HEK293 (cell line): ENCODE results near the gene SLA2.
"Not testable (repeated sequence)": the region's sequence is repeated elsewhere in the genome, so short reads cannot be mapped to it uniquely, and the experiment has no call there.

ENCODE experiments used
- CTCF ChIA-PET: fragments of 350-600 bp; formaldehyde crosslinking; extraction: SDS; loops from one replicate; lab custom pipeline; 2021; ENCODE audit warnings: antibody characterized with exemption; lab: Yijun Ruan, JAX
- POLR2A ChIA-PET: fragments of 300-600 bp; formaldehyde crosslinking; extraction: SDS; loops from one replicate; lab custom pipeline; 2020; ENCODE audit warnings: antibody characterized with exemption, inconsistent platforms; lab: Yijun Ruan, JAX
- H3K27ac ChIP-seq: fragments of 200-500 bp; sonication (Bioruptor generic); 2 replicates; pipeline ENCODE4 v1.5.1; 2014; ENCODE audit warnings: low read depth, low read length, control low read depth, inconsistent platforms; ENCODE audit errors: extremely low read depth
- H3K36me3 ChIP-seq, 2 experiments: fragments of 200-500 bp in 1 of 2; sonication (Bioruptor generic) in 1 of 2; 1 replicate in 1 of 2; 2 replicates in 1 of 2; pipeline ENCODE4 v1.5.1; 2014 to 2017; ENCODE audit warnings: inconsistent platforms in 2 of 2, low read length in 2 of 2; ENCODE audit not compliant: control insufficient read depth in 2 of 2, insufficient read depth in 1 of 2
- H3K4me1 ChIP-seq: fragments of 200-500 bp; sonication (Bioruptor generic); 2 replicates; pipeline ENCODE4 v1.5.1; 2014; ENCODE audit warnings: mild to moderate bottlenecking, low read length, inconsistent platforms; ENCODE audit not compliant: control insufficient read depth, insufficient read depth
- H3K4me3 ChIP-seq: 2 replicates; pipeline ENCODE4 v1.5.1; 2011; ENCODE audit warnings: low read depth, mild to moderate bottlenecking, control low read depth, low read length, moderate library complexity
- H3K9me3 ChIP-seq: fragments of 200-500 bp; sonication (Bioruptor generic); 2 replicates; pipeline ENCODE4 v1.5.1; 2014; ENCODE audit warnings: low read depth, low read length, inconsistent platforms; ENCODE audit not compliant: control insufficient read depth, insufficient read depth
- GLIS2 ChIP-seq: fragments of 450-650 bp; formaldehyde crosslinking; IDR thresholded peaks from 2 replicates; pipeline ENCODE4 v1.5.1; 2016; ENCODE audit warnings: missing biosample characterization, missing genetic modification characterization
- PRDM1 ChIP-seq: fragments of 450-650 bp; formaldehyde crosslinking; IDR thresholded peaks from 2 replicates; pipeline ENCODE4; 2016; ENCODE audit warnings: missing biosample characterization, missing genetic modification characterization
- REPIN1 ChIP-seq: fragments of 450-650 bp; formaldehyde crosslinking; IDR thresholded peaks from 2 replicates; pipeline ENCODE4 v1.5.1; 2017; ENCODE audit warnings: missing biosample characterization, missing genetic modification characterization, low read depth
- SALL2 ChIP-seq: fragments of 450-650 bp; formaldehyde crosslinking; IDR thresholded peaks from 2 replicates; pipeline ENCODE4 v1.5.0; 2017; ENCODE audit warnings: missing biosample characterization, mild to moderate bottlenecking, missing genetic modification characterization, borderline replicate concordance
- ZFP41 ChIP-seq: fragments of 450-650 bp; formaldehyde crosslinking; IDR thresholded peaks from 2 replicates; pipeline ENCODE4 v1.5.1; 2016; ENCODE audit warnings: missing biosample characterization, missing genetic modification characterization, borderline replicate concordance
- ZNF112 ChIP-seq: fragments of 450-650 bp; formaldehyde crosslinking; IDR thresholded peaks from 2 replicates; pipeline ENCODE4 v1.5.0; 2017; ENCODE audit warnings: missing biosample characterization, missing genetic modification characterization
- ZNF133 ChIP-seq: fragments of 450-650 bp; formaldehyde crosslinking; IDR thresholded peaks from 2 replicates; pipeline ENCODE4 v1.5.1; 2016; ENCODE audit warnings: missing biosample characterization, missing genetic modification characterization
- ZNF239 ChIP-seq: fragments of 450-650 bp; formaldehyde crosslinking; IDR thresholded peaks from 2 replicates; pipeline ENCODE4 v1.5.1; 2016; ENCODE audit warnings: missing biosample characterization, missing genetic modification characterization
- ZNF596 ChIP-seq: fragments of 450-650 bp; IDR thresholded peaks from 2 replicates; pipeline ENCODE4 v1.5.0; 2018; ENCODE audit warnings: missing biosample characterization, mild to moderate bottlenecking, missing genetic modification characterization, moderate library complexity
- ZNF610 ChIP-seq: fragments of 450-650 bp; formaldehyde crosslinking; IDR thresholded peaks from 2 replicates; pipeline ENCODE4 v1.5.1; 2016; ENCODE audit warnings: missing biosample characterization, missing genetic modification characterization, borderline replicate concordance
- ZNF664 ChIP-seq: fragments of 450-650 bp; formaldehyde crosslinking; IDR thresholded peaks from 2 replicates; pipeline ENCODE4 v1.5.1; 2016; ENCODE audit warnings: missing biosample characterization, missing genetic modification characterization
- ZNF791 ChIP-seq: fragments of 450-650 bp; formaldehyde crosslinking; IDR thresholded peaks from 2 replicates; pipeline ENCODE4 v1.5.1; 2016; ENCODE audit warnings: missing biosample characterization, missing genetic modification characterization
- TF ChIP-seq, protein P1 (sequence below): fragments of 450-650 bp; formaldehyde crosslinking; IDR thresholded peaks from 2 replicates; pipeline ENCODE4 v1.5.1; 2016; ENCODE audit warnings: missing biosample characterization, missing genetic modification characterization
- TF ChIP-seq, protein P2 (sequence below): fragments of 450-650 bp; formaldehyde crosslinking; IDR thresholded peaks from 2 replicates; pipeline ENCODE4 v1.5.1; 2016; ENCODE audit warnings: missing biosample characterization, missing genetic modification characterization
- TF ChIP-seq, protein P3 (sequence below): fragments of 450-650 bp; formaldehyde crosslinking; IDR thresholded peaks from 2 replicates; pipeline ENCODE4 v1.5.1; 2016; ENCODE audit warnings: missing biosample characterization, missing genetic modification characterization, low read depth
- TF ChIP-seq, protein P4 (sequence below): fragments of 450-650 bp; formaldehyde crosslinking; IDR thresholded peaks from 2 replicates; pipeline ENCODE4 v1.5.0; 2017; ENCODE audit warnings: missing biosample characterization, missing genetic modification characterization, borderline replicate concordance

SLA2 gene

DNA sequence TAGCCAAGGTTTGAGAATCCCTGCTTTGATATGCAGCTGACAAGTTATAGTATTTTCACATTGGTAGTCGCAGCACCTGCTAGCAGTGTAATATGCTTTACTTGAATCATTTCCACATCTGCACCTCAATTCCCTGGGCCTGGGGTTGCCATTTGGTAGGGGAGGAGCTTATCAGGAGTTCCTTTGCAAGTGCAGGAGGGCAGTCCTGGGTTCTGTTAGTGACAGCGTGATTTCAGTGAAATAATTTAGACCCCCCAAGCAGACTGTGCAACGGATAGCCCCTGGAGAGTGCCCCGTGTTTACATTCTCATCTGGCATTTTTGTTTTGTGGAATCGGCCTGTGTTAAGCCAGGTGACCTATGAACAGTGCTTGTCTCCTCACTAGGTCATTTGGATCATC, 34.4 kb downstream of the SLA2 start:
- no peak overlapping the region for H3K27ac ChIP-seq
- H3K36me3 ChIP-seq: peaks cover 31 to 84% of the 10 kb centered on the region in 2 experiments; a peak in 2 of 3 replicates
- TF ChIP-seq ZFP41 (tag by site-specific recombination): no peak
- no peak for TF ChIP-seq GLIS2 (tag by site-specific recombination)
- TF ChIP-seq REPIN1 (tag by site-specific recombination): no peak
- TF ChIP-seq, protein P1, sequence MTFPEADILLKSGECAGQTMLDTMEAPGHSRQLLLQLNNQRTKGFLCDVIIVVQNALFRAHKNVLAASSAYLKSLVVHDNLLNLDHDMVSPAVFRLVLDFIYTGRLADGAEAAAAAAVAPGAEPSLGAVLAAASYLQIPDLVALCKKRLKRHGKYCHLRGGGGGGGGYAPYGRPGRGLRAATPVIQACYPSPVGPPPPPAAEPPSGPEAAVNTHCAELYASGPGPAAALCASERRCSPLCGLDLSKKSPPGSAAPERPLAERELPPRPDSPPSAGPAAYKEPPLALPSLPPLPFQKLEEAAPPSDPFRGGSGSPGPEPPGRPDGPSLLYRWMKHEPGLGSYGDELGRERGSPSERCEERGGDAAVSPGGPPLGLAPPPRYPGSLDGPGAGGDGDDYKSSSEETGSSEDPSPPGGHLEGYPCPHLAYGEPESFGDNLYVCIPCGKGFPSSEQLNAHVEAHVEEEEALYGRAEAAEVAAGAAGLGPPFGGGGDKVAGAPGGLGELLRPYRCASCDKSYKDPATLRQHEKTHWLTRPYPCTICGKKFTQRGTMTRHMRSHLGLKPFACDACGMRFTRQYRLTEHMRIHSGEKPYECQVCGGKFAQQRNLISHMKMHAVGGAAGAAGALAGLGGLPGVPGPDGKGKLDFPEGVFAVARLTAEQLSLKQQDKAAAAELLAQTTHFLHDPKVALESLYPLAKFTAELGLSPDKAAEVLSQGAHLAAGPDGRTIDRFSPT: no peak
- TF ChIP-seq, protein P2, sequence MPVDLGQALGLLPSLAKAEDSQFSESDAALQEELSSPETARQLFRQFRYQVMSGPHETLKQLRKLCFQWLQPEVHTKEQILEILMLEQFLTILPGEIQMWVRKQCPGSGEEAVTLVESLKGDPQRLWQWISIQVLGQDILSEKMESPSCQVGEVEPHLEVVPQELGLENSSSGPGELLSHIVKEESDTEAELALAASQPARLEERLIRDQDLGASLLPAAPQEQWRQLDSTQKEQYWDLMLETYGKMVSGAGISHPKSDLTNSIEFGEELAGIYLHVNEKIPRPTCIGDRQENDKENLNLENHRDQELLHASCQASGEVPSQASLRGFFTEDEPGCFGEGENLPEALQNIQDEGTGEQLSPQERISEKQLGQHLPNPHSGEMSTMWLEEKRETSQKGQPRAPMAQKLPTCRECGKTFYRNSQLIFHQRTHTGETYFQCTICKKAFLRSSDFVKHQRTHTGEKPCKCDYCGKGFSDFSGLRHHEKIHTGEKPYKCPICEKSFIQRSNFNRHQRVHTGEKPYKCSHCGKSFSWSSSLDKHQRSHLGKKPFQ (tag by site-specific recombination): no peak
- TF ChIP-seq ZNF664: no peak
- no peak for TF ChIP-seq ZNF596 (tag by site-specific recombination)
- TF ChIP-seq ZNF791: no peak
- no peak for TF ChIP-seq ZNF133 (tag by site-specific recombination)
- TF ChIP-seq, protein P3, sequence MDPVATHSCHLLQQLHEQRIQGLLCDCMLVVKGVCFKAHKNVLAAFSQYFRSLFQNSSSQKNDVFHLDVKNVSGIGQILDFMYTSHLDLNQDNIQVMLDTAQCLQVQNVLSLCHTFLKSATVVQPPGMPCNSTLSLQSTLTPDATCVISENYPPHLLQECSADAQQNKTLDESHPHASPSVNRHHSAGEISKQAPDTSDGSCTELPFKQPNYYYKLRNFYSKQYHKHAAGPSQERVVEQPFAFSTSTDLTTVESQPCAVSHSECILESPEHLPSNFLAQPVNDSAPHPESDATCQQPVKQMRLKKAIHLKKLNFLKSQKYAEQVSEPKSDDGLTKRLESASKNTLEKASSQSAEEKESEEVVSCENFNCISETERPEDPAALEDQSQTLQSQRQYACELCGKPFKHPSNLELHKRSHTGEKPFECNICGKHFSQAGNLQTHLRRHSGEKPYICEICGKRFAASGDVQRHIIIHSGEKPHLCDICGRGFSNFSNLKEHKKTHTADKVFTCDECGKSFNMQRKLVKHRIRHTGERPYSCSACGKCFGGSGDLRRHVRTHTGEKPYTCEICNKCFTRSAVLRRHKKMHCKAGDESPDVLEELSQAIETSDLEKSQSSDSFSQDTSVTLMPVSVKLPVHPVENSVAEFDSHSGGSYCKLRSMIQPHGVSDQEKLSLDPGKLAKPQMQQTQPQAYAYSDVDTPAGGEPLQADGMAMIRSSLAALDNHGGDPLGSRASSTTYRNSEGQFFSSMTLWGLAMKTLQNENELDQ (tag by site-specific recombination): no peak
- no peak for TF ChIP-seq ZNF112
- TF ChIP-seq, protein P4, sequence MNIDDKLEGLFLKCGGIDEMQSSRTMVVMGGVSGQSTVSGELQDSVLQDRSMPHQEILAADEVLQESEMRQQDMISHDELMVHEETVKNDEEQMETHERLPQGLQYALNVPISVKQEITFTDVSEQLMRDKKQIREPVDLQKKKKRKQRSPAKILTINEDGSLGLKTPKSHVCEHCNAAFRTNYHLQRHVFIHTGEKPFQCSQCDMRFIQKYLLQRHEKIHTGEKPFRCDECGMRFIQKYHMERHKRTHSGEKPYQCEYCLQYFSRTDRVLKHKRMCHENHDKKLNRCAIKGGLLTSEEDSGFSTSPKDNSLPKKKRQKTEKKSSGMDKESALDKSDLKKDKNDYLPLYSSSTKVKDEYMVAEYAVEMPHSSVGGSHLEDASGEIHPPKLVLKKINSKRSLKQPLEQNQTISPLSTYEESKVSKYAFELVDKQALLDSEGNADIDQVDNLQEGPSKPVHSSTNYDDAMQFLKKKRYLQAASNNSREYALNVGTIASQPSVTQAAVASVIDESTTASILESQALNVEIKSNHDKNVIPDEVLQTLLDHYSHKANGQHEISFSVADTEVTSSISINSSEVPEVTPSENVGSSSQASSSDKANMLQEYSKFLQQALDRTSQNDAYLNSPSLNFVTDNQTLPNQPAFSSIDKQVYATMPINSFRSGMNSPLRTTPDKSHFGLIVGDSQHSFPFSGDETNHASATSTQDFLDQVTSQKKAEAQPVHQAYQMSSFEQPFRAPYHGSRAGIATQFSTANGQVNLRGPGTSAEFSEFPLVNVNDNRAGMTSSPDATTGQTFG: no peak
- no peak for TF ChIP-seq ZNF610 (tag by site-specific recombination)
- no peak for TF ChIP-seq SALL2
- no peak for TF ChIP-seq PRDM1 (tag by site-specific recombination)
- TF ChIP-seq ZNF239: no peak
- H3K9me3 ChIP-seq: no peaks in the 10 kb centered on the region
- no peaks in the 10 kb centered on the region for H3K4me1 ChIP-seq
- ChIA-PET POLR2A (interaction anchor here (0.6 to 0.7 kb wide), 2 partner anchors 139 to 146 kb away, joined by 4 read pairs; no protein-coding TSS in a partner anchor), CTCF (interaction anchor here (0.5 to 3.2 kb wide), 6 partner anchors 12 to 275 kb away, joined by 4 to 13 read pairs (median 9); no protein-coding TSS in a partner anchor)
- H3K4me3 ChIP-seq: no peak overlapping the region

DNA sequence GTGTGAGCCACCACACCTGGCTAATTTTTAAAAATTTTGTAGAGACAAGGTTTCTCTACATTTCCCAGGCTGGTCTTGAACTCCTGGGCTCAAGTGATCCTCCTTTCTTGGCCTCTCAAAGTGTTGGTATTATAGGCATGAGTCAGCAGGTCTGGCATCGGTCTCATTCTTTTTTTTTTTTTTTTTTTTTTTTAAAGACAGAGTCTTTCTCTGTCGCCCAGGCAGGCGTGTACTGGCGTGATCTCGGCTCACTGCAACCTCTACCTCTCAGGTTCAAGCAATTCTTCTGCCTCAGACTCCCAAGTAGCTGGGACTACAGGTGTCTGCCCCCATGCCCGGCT, 37.6 kb downstream of the SLA2 start:
- POLR2A ChIA-PET, H3K4me3 ChIP-seq, H3K27ac ChIP-seq, H3K4me1 ChIP-seq, H3K9me3 ChIP-seq: not testable (repeated sequence)
- CTCF ChIA-PET: interaction anchor here (1.0 kb wide), 1 partner anchor 102 kb away, joined by 3 read pairs; no protein-coding TSS in a partner anchor
- peaks cover 31 to 61% of the 10 kb centered on the region in 2 experiments; a peak in 2 of 3 replicates for H3K36me3 ChIP-seq
